ENCODE data around the gene ADGRG6.

- TF ChIP-seq POLR2A (IDR thresholded peaks at IDR 0.05; ENCODE audit: low read length) = no peak
- no peak for TF ChIP-seq GATA1 (IDR thresholded peaks at IDR 0.05; ENCODE audit: low read depth, low read length)
Measured at GRCh38 chr6:142417331-142417750, 115.5 kb downstream of the ADGRG6 start.
